ENCODE results near the gene TRAM2. TPM values are rescaled to one million over a fixed set of nuclear protein-coding genes. Genes with fewer than 3 reads are reported as not detected.

The TRAM2 gene
- total RNA-seq, 1 donor from 2014 or later = 4.7 TPM

GRCh38 chr6:52557389-52558265 lies 19.2 kb downstream of the TRAM2 start:
- H3K4me3 Mint-ChIP-seq (ENCODE audit: low read depth) = no peak overlapping the region
- H3K27ac Mint-ChIP-seq = no peak overlapping the region
- no peaks in the 10 kb centered on the region for H3K9me3 Mint-ChIP-seq
- no peaks in the 10 kb centered on the region for H3K36me3 Mint-ChIP-seq (ENCODE audit: low read depth)
- intact Hi-C loops (cut with micrococcal nuclease) = no loop called here
- no peaks in the 10 kb centered on the region for H3K27me3 Mint-ChIP-seq (ENCODE audit: low read depth)
- no peak for DNase-seq (ENCODE audit: low spot score)
- H3K4me1 Mint-ChIP-seq (ENCODE audit: low read depth) = peaks cover 6% of the 10 kb centered on the region

- Mint-ChIP-seq H3K27ac (no peak overlapping the region), H3K36me3 (ENCODE audit: low read depth) (no peaks in the 10 kb centered on the region), H3K9me3 (no peaks in the 10 kb centered on the region), H3K4me1 (ENCODE audit: low read depth) (peaks cover 10% of the 10 kb centered on the region), H3K27me3 (ENCODE audit: low read depth) (no peaks in the 10 kb centered on the region), H3K4me3 (ENCODE audit: low read depth) (no peak overlapping the region)
- intact Hi-C loops (cut with micrococcal nuclease) = no loop called here
- no peak for DNase-seq (ENCODE audit: low spot score)
Measured at GRCh38 chr6:52555518-52556233, 21.2 kb downstream of the TRAM2 start.

- H3K4me3 Mint-ChIP-seq (ENCODE audit: low read depth) = no peak overlapping the region
- intact Hi-C loops (cut with micrococcal nuclease) = no loop called here
- DNase-seq (ENCODE audit: low spot score) = no peak
- no peak overlapping the region for H3K27ac Mint-ChIP-seq
- H3K9me3 Mint-ChIP-seq = no peaks in the 10 kb centered on the region
- H3K4me1 Mint-ChIP-seq (ENCODE audit: low read depth) = peaks cover 13% of the 10 kb centered on the region
- no peaks in the 10 kb centered on the region for H3K27me3 Mint-ChIP-seq (ENCODE audit: low read depth)
- H3K36me3 Mint-ChIP-seq (ENCODE audit: low read depth) = no peaks in the 10 kb centered on the region
Measured at GRCh38 chr6:52554684-52555280, 22.1 kb downstream of the TRAM2 start.

GRCh38 chr6:52553719-52554118 lies 23.1 kb downstream of the TRAM2 start:
- Mint-ChIP-seq H3K27me3 (ENCODE audit: low read depth) (no peaks in the 10 kb centered on the region), H3K9me3 (no peaks in the 10 kb centered on the region), H3K36me3 (ENCODE audit: low read depth) (no peaks in the 10 kb centered on the region), H3K4me3 (ENCODE audit: low read depth) (no peak overlapping the region), H3K4me1 (ENCODE audit: low read depth) (peaks cover 10% of the 10 kb centered on the region), H3K27ac (no peak overlapping the region)
- intact Hi-C loops (cut with micrococcal nuclease) = no loop called here
- no peak for DNase-seq (ENCODE audit: low spot score)

GRCh38 chr6:52553158-52553557 lies 23.7 kb downstream of the TRAM2 start:
- peaks cover 10% of the 10 kb centered on the region for H3K4me1 Mint-ChIP-seq (ENCODE audit: low read depth)
- no peaks in the 10 kb centered on the region for H3K36me3 Mint-ChIP-seq (ENCODE audit: low read depth)
- DNase-seq (ENCODE audit: low spot score) = no peak
- no peak overlapping the region for H3K4me3 Mint-ChIP-seq (ENCODE audit: low read depth)
- H3K27ac Mint-ChIP-seq = no peak overlapping the region
- intact Hi-C loops (cut with micrococcal nuclease) = no loop called here
- no peaks in the 10 kb centered on the region for H3K9me3 Mint-ChIP-seq
- H3K27me3 Mint-ChIP-seq (ENCODE audit: low read depth) = no peaks in the 10 kb centered on the region

GRCh38 chr6:52552278-52552643 lies 24.6 kb downstream of the TRAM2 start:
- H3K27ac Mint-ChIP-seq = no peak overlapping the region
- no peaks in the 10 kb centered on the region for H3K27me3 Mint-ChIP-seq (ENCODE audit: low read depth)
- H3K4me1 Mint-ChIP-seq (ENCODE audit: low read depth) = peaks cover 10% of the 10 kb centered on the region
- H3K4me3 Mint-ChIP-seq (ENCODE audit: low read depth) = no peak overlapping the region
- H3K9me3 Mint-ChIP-seq = no peaks in the 10 kb centered on the region
- no peaks in the 10 kb centered on the region for H3K36me3 Mint-ChIP-seq (ENCODE audit: low read depth)
- intact Hi-C loops (cut with micrococcal nuclease) = no loop called here
- no peak for DNase-seq (ENCODE audit: low spot score)

GRCh38 chr6:52551483-52552277 lies 25.2 kb downstream of the TRAM2 start:
- H3K9me3 Mint-ChIP-seq = no peaks in the 10 kb centered on the region
- H3K27ac Mint-ChIP-seq = no peak overlapping the region
- no peaks in the 10 kb centered on the region for H3K36me3 Mint-ChIP-seq (ENCODE audit: low read depth)
- no peaks in the 10 kb centered on the region for H3K27me3 Mint-ChIP-seq (ENCODE audit: low read depth)
- peaks cover 10% of the 10 kb centered on the region for H3K4me1 Mint-ChIP-seq (ENCODE audit: low read depth)
- H3K4me3 Mint-ChIP-seq (ENCODE audit: low read depth) = no peak overlapping the region
- intact Hi-C loops (cut with micrococcal nuclease) = no loop called here
- no peak for DNase-seq (ENCODE audit: low spot score)

- Mint-ChIP-seq H3K9me3 (no peaks in the 10 kb centered on the region), H3K36me3 (ENCODE audit: low read depth) (no peaks in the 10 kb centered on the region), H3K27me3 (ENCODE audit: low read depth) (no peaks in the 10 kb centered on the region), H3K27ac (no peak overlapping the region), H3K4me3 (ENCODE audit: low read depth) (no peak overlapping the region), H3K4me1 (ENCODE audit: low read depth) (peaks cover 15% of the 10 kb centered on the region)
- intact Hi-C loops (cut with micrococcal nuclease) = no loop called here
- no peak for DNase-seq (ENCODE audit: low spot score)
Measured at GRCh38 chr6:52550870-52551269, 26.0 kb downstream of the TRAM2 start.

GRCh38 chr6:52550014-52550575 lies 26.8 kb downstream of the TRAM2 start:
- no peak for DNase-seq (ENCODE audit: low spot score)
- intact Hi-C loops (cut with micrococcal nuclease) = no loop called here
- no peaks in the 10 kb centered on the region for H3K36me3 Mint-ChIP-seq (ENCODE audit: low read depth)
- H3K27ac Mint-ChIP-seq = no peak overlapping the region
- no peaks in the 10 kb centered on the region for H3K9me3 Mint-ChIP-seq
- H3K27me3 Mint-ChIP-seq (ENCODE audit: low read depth) = no peaks in the 10 kb centered on the region
- peaks cover 15% of the 10 kb centered on the region for H3K4me1 Mint-ChIP-seq (ENCODE audit: low read depth)
- no peak overlapping the region for H3K4me3 Mint-ChIP-seq (ENCODE audit: low read depth)

- H3K9me3 Mint-ChIP-seq = no peaks in the 10 kb centered on the region
- no peak overlapping the region for H3K4me3 Mint-ChIP-seq (ENCODE audit: low read depth)
- no peaks in the 10 kb centered on the region for H3K27me3 Mint-ChIP-seq (ENCODE audit: low read depth)
- intact Hi-C loops (cut with micrococcal nuclease) = no loop called here
- H3K36me3 Mint-ChIP-seq (ENCODE audit: low read depth) = no peaks in the 10 kb centered on the region
- no peak overlapping the region for H3K27ac Mint-ChIP-seq
- peaks cover 17% of the 10 kb centered on the region for H3K4me1 Mint-ChIP-seq (ENCODE audit: low read depth)
- no peak for DNase-seq (ENCODE audit: low spot score)
Measured at GRCh38 chr6:52549428-52549827, 27.4 kb downstream of the TRAM2 start.

GRCh38 chr6:52548999-52549398 lies 27.9 kb downstream of the TRAM2 start:
- no peak overlapping the region for H3K4me3 Mint-ChIP-seq (ENCODE audit: low read depth)
- peaks cover 20% of the 10 kb centered on the region for H3K4me1 Mint-ChIP-seq (ENCODE audit: low read depth)
- H3K27me3 Mint-ChIP-seq (ENCODE audit: low read depth) = no peaks in the 10 kb centered on the region
- DNase-seq (ENCODE audit: low spot score) = no peak
- intact Hi-C loops (cut with micrococcal nuclease) = no loop called here
- H3K9me3 Mint-ChIP-seq = no peaks in the 10 kb centered on the region
- H3K27ac Mint-ChIP-seq = no peak overlapping the region
- no peaks in the 10 kb centered on the region for H3K36me3 Mint-ChIP-seq (ENCODE audit: low read depth)

- H3K36me3 Mint-ChIP-seq (ENCODE audit: low read depth) = no peaks in the 10 kb centered on the region
- H3K9me3 Mint-ChIP-seq = no peaks in the 10 kb centered on the region
- no peak for DNase-seq (ENCODE audit: low spot score)
- H3K27ac Mint-ChIP-seq = no peak overlapping the region
- H3K4me1 Mint-ChIP-seq (ENCODE audit: low read depth) = peaks cover 20% of the 10 kb centered on the region
- no peak overlapping the region for H3K4me3 Mint-ChIP-seq (ENCODE audit: low read depth)
- intact Hi-C loops (cut with micrococcal nuclease) = no loop called here
- H3K27me3 Mint-ChIP-seq (ENCODE audit: low read depth) = no peaks in the 10 kb centered on the region
Measured at GRCh38 chr6:52548353-52548713, 28.5 kb downstream of the TRAM2 start.

Measured in activated T-helper 2 cell treated with anti-CD3 and anti-CD28 coated beads, Interferon-gamma antibody, Interleukin-2, Interleukin-4, amounts not matched to agents 10 μg/mL and 5 μg/mL and 100 μg/mL, durations not matched to agents 14 hours and 24 hours and 36 hours (primary cell).